ENCODE data around the gene MCEMP1.

Gene MCEMP1

GRCh38 chr19:7697721-7698287 lies 20.9 kb downstream of the MCEMP1 start:
- DNase-seq (ENCODE audit: low read depth in 2 of 2) = no peak

- DNase-seq (ENCODE audit: low read depth in 2 of 2) = no peak
Observed at GRCh38 chr19:7698583-7698982, 21.7 kb downstream of the MCEMP1 start.

GRCh38 chr19:7699003-7699402 lies 22.1 kb downstream of the MCEMP1 start:
- DNase-seq (ENCODE audit: low read depth in 2 of 2) = no peak

- DNase-seq (ENCODE audit: low read depth in 2 of 2) = peak in 1 of 2 donors; percentile 56
Observed at GRCh38 chr19:7699417-7700401, 22.8 kb downstream of the MCEMP1 start.

GRCh38 chr19:7701049-7701653 lies 24.3 kb downstream of the MCEMP1 start:
- DNase-seq (ENCODE audit: low read depth in 2 of 2) = no peak

- DNase-seq (ENCODE audit: low read depth in 2 of 2) = no peak
Observed at GRCh38 chr19:7701654-7702457, 25.0 kb downstream of the MCEMP1 start, which contains the start of gene FCER2. FCER2 (minus strand) TSS chr19:7702131; CDS start chr19:7699760, 2,371 bp downstream.

- DNase-seq (ENCODE audit: low read depth in 2 of 2) = no peak
Observed at GRCh38 chr19:7703332-7703731, 26.4 kb downstream of the MCEMP1 start.

GRCh38 chr19:7704280-7705060 lies 27.6 kb downstream of the MCEMP1 start:
- DNase-seq (ENCODE audit: low read depth in 2 of 2) = no peak

GRCh38 chr19:7705387-7706187 lies 28.7 kb downstream of the MCEMP1 start:
- DNase-seq (ENCODE audit: low read depth in 2 of 2) = peak; percentile 64 to 68

- no peak for DNase-seq (ENCODE audit: low read depth in 2 of 2)
Observed at GRCh38 chr19:7706188-7706954, 29.5 kb downstream of the MCEMP1 start.

- DNase-seq (ENCODE audit: low read depth in 2 of 2) = no peak
Observed at GRCh38 chr19:7706955-7707456, 30.1 kb downstream of the MCEMP1 start.

- no peak for DNase-seq (ENCODE audit: low read depth in 2 of 2)
Observed at GRCh38 chr19:7709932-7710460, 33.1 kb downstream of the MCEMP1 start.

GRCh38 chr19:7710616-7711015 lies 33.7 kb downstream of the MCEMP1 start:
- DNase-seq (ENCODE audit: low read depth in 2 of 2) = no peak

GRCh38 chr19:7715671-7716070 lies 38.8 kb downstream of the MCEMP1 start:
- DNase-seq (ENCODE audit: low read depth in 2 of 2) = no peak

GRCh38 chr19:7716762-7717161 lies 39.9 kb downstream of the MCEMP1 start:
- no peak for DNase-seq (ENCODE audit: low read depth in 2 of 2)

- DNase-seq (ENCODE audit: low read depth in 2 of 2) = no peak
Observed at GRCh38 chr19:7718668-7719067, 41.8 kb downstream of the MCEMP1 start.

GRCh38 chr19:7720351-7720750 lies 43.5 kb downstream of the MCEMP1 start:
- DNase-seq (ENCODE audit: low read depth in 2 of 2) = no peak

GRCh38 chr19:7722231-7722651 lies 45.4 kb downstream of the MCEMP1 start:
- no peak for DNase-seq (ENCODE audit: low read depth in 2 of 2)

GRCh38 chr19:7725791-7726190 lies 48.9 kb downstream of the MCEMP1 start:
- no peak for DNase-seq (ENCODE audit: low read depth in 2 of 2)

Data from stimulated activated CD4-positive, alpha-beta T cell treated with anti-CD3 and anti-CD28 coated beads, Interleukin-15, amount 100 ng/mL, for 48 hours (primary cell).